Cardiac fibroblast (primary cell): ENCODE measurements around the gene SHROOM4.
A peak's percentile ranks its signal among the peaks of the same experiment; 100 is the strongest.

ENCODE experiments used
- DNase-seq, 2 donors: peaks; one replicate each; pipeline versions ENCODE4 v3.0.0 to v3.0.0-alpha.2; 2010; ENCODE audit warnings: low read depth in 2 of 2
- H3K4me3 ChIP-seq, 2 donors: replicated peaks in 1 of 2; 1 replicate in 1 of 2; 2 replicates in 1 of 2; pipeline ENCODE4 v1.5.1; 2011; ENCODE audit warnings: low read depth in 2 of 2, low read length in 2 of 2, mild to moderate bottlenecking in 2 of 2, moderate library complexity in 1 of 2
- TF ChIP-seq, protein P1 (sequence below): IDR thresholded peaks from one replicate; pipeline ENCODE4 v1.5.1; 2011; ENCODE audit warnings: low read depth, mild to moderate bottlenecking, low read length, inconsistent platforms

Gene SHROOM4

DNA sequence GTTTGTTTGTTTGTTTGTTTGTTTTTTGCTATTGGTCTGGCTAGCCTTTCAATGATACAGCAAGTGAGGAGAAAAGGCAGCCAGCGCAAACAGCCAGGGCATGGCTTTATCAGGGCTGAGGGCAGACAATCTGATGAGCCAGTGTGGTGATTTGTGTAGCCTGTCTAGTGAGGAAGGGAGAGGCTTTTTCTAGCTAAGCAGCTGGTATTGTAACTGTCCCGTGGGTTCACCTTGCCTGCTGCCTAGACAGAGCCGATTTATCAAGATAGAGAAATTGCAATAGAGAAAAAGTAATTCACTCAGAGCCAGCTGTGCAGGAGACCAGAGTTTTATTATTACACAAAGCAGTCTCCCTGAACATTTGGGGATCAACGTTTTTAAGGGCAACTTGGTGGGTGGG, 28.2 kb upstream of the SHROOM4 start:
- TF ChIP-seq, protein P1, sequence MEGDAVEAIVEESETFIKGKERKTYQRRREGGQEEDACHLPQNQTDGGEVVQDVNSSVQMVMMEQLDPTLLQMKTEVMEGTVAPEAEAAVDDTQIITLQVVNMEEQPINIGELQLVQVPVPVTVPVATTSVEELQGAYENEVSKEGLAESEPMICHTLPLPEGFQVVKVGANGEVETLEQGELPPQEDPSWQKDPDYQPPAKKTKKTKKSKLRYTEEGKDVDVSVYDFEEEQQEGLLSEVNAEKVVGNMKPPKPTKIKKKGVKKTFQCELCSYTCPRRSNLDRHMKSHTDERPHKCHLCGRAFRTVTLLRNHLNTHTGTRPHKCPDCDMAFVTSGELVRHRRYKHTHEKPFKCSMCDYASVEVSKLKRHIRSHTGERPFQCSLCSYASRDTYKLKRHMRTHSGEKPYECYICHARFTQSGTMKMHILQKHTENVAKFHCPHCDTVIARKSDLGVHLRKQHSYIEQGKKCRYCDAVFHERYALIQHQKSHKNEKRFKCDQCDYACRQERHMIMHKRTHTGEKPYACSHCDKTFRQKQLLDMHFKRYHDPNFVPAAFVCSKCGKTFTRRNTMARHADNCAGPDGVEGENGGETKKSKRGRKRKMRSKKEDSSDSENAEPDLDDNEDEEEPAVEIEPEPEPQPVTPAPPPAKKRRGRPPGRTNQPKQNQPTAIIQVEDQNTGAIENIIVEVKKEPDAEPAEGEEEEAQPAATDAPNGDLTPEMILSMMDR: no peak
- no peak overlapping the region for H3K4me3 ChIP-seq
- no peak for DNase-seq

DNA sequence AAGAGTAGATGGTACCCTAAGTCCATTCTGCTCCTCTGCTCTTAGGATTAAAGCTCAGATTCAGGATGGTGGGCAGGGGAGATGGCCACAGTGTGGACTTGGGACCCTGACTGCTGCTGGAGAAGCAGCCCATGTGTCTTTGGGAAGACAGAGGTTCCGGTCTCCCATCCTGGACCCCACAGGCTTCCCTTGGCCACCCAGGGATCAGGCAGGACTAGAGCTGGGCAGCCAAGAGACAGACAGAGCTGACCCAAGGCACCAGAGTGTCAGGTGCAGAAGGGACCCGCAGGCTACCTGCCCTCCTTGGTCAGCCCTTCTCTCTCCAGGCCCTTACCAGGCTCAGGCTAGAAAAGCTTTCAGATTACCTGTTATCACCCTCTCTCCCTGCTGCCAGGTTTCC, 25.7 kb upstream of the SHROOM4 start:
- no peak overlapping the region for H3K4me3 ChIP-seq
- DNase-seq: no peak
- TF ChIP-seq, protein P1: no peak

DNA sequence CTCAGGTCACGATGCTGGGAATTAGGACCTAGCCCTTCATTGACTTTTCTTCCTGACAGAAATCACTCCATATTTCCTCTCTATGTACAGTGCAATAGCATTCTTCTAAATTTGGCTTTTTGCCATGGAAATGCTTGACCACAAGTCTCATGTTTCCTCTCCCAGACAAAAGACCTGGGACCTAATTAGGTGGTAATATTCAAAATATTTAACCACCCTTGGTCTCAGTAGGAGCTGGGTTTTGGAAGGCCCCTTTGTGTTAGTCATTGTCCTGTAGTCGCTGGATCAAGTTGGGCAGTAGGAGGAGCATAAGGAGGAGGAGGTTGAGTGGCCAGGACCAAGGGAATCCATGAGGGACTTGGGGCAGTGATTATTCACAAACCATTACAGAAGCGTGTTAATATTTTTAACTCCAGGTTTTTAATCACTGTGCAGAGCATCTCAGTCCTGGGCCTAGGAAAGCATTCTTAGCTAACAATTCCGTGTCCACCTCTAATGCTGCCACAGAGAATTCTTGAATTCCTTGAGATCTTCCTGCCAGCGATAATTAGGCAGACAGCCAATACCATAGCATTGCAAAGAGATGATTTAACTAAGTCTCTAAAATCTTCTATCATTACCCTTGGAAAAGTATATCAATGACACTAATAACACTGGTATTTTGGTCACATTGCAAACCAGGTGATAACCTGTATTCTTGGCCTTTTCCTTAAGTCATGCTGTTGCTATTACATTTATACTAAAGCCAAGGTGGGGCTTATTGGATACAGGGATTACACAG, 25.0 kb upstream of the SHROOM4 start:
- DNase-seq: peak; percentile 34 to 66
- TF ChIP-seq, protein P1: no peak
- H3K4me3 ChIP-seq: no peak overlapping the region

DNA sequence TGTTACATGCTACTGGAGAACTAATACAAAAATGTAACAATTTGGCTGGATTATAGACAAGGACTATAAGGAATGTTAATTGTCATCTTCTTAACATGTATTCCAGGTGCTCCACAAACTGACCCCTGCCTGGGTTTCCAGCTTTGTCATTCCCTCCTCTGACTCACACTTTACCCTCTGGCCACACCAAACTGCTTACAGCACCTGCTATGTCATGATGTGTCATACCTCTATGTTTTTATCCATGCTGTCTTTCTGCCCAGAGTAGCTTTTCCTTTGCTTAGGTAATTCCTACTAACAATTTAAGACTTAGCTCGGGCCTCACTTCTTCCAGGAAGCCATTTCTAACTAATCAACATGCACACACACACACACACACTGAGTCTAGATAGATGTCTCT, 14.0 kb upstream of the SHROOM4 start:
- DNase-seq: peak in 1 of 2 donors; percentile 57
- no peak overlapping the region for H3K4me3 ChIP-seq
- TF ChIP-seq, protein P1: no peak

DNA sequence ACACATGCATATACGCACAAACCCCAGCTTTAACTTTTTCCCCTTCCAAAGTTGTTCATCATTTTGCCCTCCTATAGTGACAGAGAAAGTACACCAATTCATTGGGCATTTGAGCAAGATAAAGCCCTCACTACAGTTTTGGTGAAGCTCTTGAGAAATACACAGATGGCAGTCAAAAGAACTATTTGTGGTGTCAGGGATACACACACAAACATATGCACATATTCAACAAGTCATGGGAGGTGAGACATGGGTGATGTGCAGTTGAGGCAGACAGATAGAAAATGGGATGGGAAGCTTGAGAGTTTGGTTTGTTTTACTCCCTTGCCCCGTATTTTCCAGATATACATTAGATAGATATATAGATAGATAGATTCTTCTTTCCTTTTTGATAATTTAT, 11.8 kb upstream of the SHROOM4 start:
- H3K4me3 ChIP-seq: no peak overlapping the region
- TF ChIP-seq, protein P1: no peak
- DNase-seq: no peak

DNA sequence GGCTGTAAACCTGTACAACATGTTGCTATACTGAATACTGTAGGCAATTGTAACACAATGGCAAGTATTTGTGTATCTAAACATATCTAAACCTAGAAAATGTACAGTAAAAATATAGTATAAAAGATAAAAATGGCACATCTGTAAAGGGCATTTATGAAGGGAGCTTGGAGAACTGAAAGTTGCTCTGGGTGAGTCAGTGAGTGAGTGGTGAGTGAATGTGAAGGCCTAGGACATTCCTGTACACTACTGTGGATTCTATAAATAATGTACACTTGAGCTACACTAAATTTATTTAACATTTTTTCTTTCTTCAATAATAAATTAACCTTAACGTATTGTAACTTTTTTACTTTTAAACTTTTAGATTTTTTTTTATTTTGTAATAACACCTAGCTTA, 5.0 kb upstream of the SHROOM4 start:
- TF ChIP-seq, protein P1: no peak
- DNase-seq: peak in 1 of 2 donors; percentile 40

DNA sequence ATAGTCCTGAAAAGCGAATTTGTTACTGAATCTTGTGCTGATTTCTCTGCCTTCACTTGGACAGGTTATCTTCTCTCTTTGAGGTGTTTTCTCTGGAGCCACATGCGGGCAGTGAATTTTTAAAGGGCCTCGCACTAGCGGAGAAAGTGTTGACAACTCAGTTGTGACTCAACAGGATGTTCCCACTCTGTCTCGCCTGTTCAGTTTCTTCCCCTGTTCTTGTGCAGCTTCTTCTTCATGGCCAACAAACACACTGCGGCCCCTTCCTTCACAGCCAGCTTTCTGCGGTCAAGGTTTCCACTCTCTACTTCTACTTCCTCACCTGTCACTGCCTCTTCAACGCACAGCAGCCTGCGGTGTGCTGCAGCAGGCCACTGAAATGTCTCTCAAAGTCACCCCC, 1.1 kb upstream of the SHROOM4 start:
- H3K4me3 ChIP-seq: no peak overlapping the region
- DNase-seq: peak; percentile 30 to 58
- TF ChIP-seq, protein P1: no peak

More for the DNA sequence above, 5.0 kb upstream of the SHROOM4 start:
- no peak overlapping the region for H3K4me3 ChIP-seq
